ENCODE measurements around the gene MYO6.

The MYO6 gene

GRCh38 chr6:75934643-75935472, 185.8 kb downstream of the MYO6 start (continued):
- TF ChIP-seq ZNF629 (tag by site-specific recombination; IDR thresholded peaks at IDR 0.05) (0 out of 2 replicates have a peak, but pooled peaks have one; percentile 10), KLF7 (tag by site-specific recombination; IDR thresholded peaks at IDR 0.05; ENCODE audit: borderline replicate concordance) (0 out of 2 replicates have a peak, but pooled peaks have one; percentile 44), ZNF518A (tag by site-specific recombination; conservative IDR thresholded peaks at IDR 0.05; ENCODE audit: low read depth) (0 out of 2 replicates have a peak, but pooled peaks have one; percentile 13), ZNF155 (tag by site-specific recombination; IDR thresholded peaks at IDR 0.05) (no peak), CTCF (tag by site-specific recombination; IDR thresholded peaks at IDR 0.05) (peak; percentile 65; the same call in 1 of the 2 replicates), ZNF449 (tag by site-specific recombination; IDR thresholded peaks at IDR 0.05) (0 out of 2 replicates have a peak, but pooled peaks have one; percentile 16), ZSCAN4 (tag by site-specific recombination; IDR thresholded peaks at IDR 0.05) (no peak), ZNF37A (tag by site-specific recombination; IDR thresholded peaks at IDR 0.05) (no peak), ZIC2 (tag by site-specific recombination; IDR thresholded peaks at IDR 0.05) (0 out of 2 replicates have a peak, but pooled peaks have one; percentile 7), REPIN1 (tag by site-specific recombination; IDR thresholded peaks at IDR 0.05; ENCODE audit: low read depth) (no peak), HIC1 (tag by site-specific recombination; IDR thresholded peaks at IDR 0.05) (no peak), ZFP37 (tag by site-specific recombination; IDR thresholded peaks at IDR 0.05) (no peak), ZNF707 (tag by site-specific recombination; IDR thresholded peaks at IDR 0.05) (no peak), YY2 (tag by site-specific recombination; IDR thresholded peaks at IDR 0.05) (no peak)
